Hepatic stellate cell (primary cell): ENCODE data around the gene VPS37C.

Experiments
- DNase-seq: peaks from one replicate; pipeline ENCODE4 v3.0.0; 2011; ENCODE audit warnings: low spot score

VPS37C gene

GRCh38 chr11:61092908-61093763 lies 68.1 kb downstream of the VPS37C start:
- no peak for DNase-seq

- no peak for DNase-seq
These were observed 68.9 kb downstream of the VPS37C start for GRCh38 chr11:61092280-61092766.

- DNase-seq: no peak
These were observed 69.6 kb downstream of the VPS37C start for GRCh38 chr11:61091373-61092279.

- DNase-seq: no peak
These were observed 70.2 kb downstream of the VPS37C start for GRCh38 chr11:61090982-61091372.

- DNase-seq: no peak
These were observed 70.7 kb downstream of the VPS37C start for GRCh38 chr11:61090521-61090920.

GRCh38 chr11:61089806-61090491 lies 71.3 kb downstream of the VPS37C start:
- no peak for DNase-seq

GRCh38 chr11:61087426-61088119 lies 73.7 kb downstream of the VPS37C start:
- no peak for DNase-seq

GRCh38 chr11:61083601-61084147 lies 77.6 kb downstream of the VPS37C start:
- no peak for DNase-seq

GRCh38 chr11:61082931-61083531 lies 78.2 kb downstream of the VPS37C start:
- no peak for DNase-seq

GRCh38 chr11:61082062-61082870 lies 79.0 kb downstream of the VPS37C start:
- no peak for DNase-seq

- no peak for DNase-seq
These were observed 80.1 kb downstream of the VPS37C start for GRCh38 chr11:61080986-61081590.

- DNase-seq: no peak
These were observed 80.7 kb downstream of the VPS37C start for GRCh38 chr11:61080526-61080925.
